Upper lobe of left lung (tissue), 4 donors: ENCODE data around the gene ARMS2.

Source experiments
- CTCF ChIP-seq, 6 experiments: fragments of 450-650 bp in 4 of 6; fragments of 200-600 bp in 2 of 6; sonication (generic) in 2 of 6; IDR thresholded peaks; one replicate each; pipeline ENCODE4 v1.5.1; 2016 to 2019; ENCODE audit warnings: antibody characterized with exemption in 6 of 6
- EP300 ChIP-seq, 4 donors: sonication (generic); formaldehyde crosslinking; IDR thresholded peaks; one replicate each; pipeline ENCODE4 v1.5.1; 2017; ENCODE audit warnings: antibody characterized with exemption in 4 of 4, control low read depth in 2 of 4
- POLR2A ChIP-seq, 4 donors: fragments of 450-650 bp; IDR thresholded peaks; one replicate each; pipeline ENCODE4 v1.5.1; 2016 to 2017; ENCODE audit warnings: antibody characterized with exemption in 4 of 4, mild to moderate bottlenecking in 2 of 4

DNA sequence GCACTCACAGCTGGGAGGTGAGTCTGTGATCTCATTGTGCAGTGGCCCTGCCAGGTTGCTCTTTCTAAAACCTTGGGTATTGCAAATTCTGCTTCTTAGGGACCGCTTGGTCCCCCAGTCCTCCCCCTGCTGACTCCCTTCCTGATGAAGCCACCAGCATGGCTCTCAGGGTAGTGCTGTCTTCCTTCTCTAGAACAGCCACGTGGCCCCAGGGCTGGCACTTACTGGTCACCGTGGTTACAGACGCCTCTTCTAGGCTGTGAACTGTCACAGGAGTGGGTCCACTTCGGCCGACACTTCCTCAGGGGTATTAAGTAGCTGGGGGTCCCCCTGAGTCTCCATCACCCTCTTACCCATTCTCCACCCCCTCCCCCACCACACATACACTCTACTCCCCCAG is 4.2 kb downstream of the ARMS2 start:
- no peak for TF ChIP-seq CTCF (IDR thresholded peaks at IDR 0.05)
- no peak for TF ChIP-seq POLR2A (IDR thresholded peaks at IDR 0.05)
- no peak for TF ChIP-seq EP300 (IDR thresholded peaks at IDR 0.05)
